Kidney epithelial cell (primary cell): ENCODE measurements around the gene DIAPH3. TPM values are rescaled to one million over a fixed set of nuclear protein-coding genes. Genes with fewer than 3 reads are reported as not detected.

Source experiments
- DNase-seq: peaks from one replicate; pipeline ENCODE4 v3.0.0-alpha.2; 2010; ENCODE audit warnings: low read depth
- H3K27me3 ChIP-seq: 2 replicates; pipeline ENCODE4 v1.6.0; 2011; ENCODE audit warnings: low read length; ENCODE audit not compliant: control insufficient read depth, insufficient read depth
- H3K36me3 ChIP-seq: 2 replicates; pipeline ENCODE4 v1.5.1; 2011; ENCODE audit warnings: low read length; ENCODE audit not compliant: control insufficient read depth, insufficient read depth
- H3K4me3 ChIP-seq: 2 replicates; pipeline ENCODE4 v1.5.1; 2011; ENCODE audit warnings: low read depth, mild to moderate bottlenecking, control low read depth, low read length
- CTCF ChIP-seq: IDR thresholded peaks from 2 replicates; pipeline ENCODE4 v1.5.1; 2011; ENCODE audit warnings: mild to moderate bottlenecking, moderate library complexity, low read length, control low read depth, inconsistent platforms; ENCODE audit not compliant: insufficient read depth, poor library complexity, severe bottlenecking
- total RNA-seq: library from RNA; depleted of rRNA; stranded (reverse); fragments of >200 nt; gene quantifications from 2 replicates; pipeline ENCODE4 v1.2.3, GENCODE V29; 2015

DIAPH3 gene
- total RNA-seq, 1 donor from 2014 or later: 7.5 TPM

DNA sequence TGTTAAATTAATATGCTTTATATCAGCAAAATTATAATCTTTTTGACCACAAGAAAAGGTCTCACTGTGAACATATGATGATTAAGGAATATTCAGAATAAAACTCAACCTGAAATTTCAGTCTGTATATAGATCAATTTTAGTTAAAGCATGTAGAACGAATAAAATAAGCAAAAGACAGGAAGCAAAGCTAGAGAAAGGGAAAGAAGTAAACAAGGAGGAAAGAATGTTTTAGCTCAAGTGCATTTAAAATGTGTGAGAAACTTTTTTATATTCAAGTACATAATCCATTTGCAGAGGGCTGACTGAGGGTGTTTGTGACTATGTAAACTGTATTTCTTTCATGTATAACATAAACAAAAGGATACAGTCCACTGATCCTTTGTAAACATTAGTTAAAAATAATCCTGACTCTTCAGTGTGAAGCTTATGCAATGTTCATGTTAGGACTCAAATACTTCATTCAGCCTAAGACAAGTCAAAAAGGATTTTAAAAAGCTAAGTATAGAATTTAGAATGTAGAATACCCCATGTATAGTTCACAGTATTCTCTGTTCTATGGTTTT, 472.1 kb downstream of the DIAPH3 start:
- TF ChIP-seq CTCF: no peak
- no peak for DNase-seq
- H3K36me3 ChIP-seq: no peaks in the 10 kb centered on the region

GRCh38 chr13:59690857-59691500, 472.7 kb downstream of the DIAPH3 start:
- no peaks in the 10 kb centered on the region for H3K27me3 ChIP-seq
- no peak for DNase-seq
- no peak for TF ChIP-seq CTCF

More for the DNA sequence above, 472.1 kb downstream of the DIAPH3 start:
- no peaks in the 10 kb centered on the region for H3K27me3 ChIP-seq
- H3K4me3 ChIP-seq: no peak overlapping the region

GRCh38 chr13:59689057-59689456, 474.7 kb downstream of the DIAPH3 start:
- DNase-seq: no peak
- TF ChIP-seq CTCF: no peak

More at GRCh38 chr13:59690857-59691500, 472.7 kb downstream of the DIAPH3 start:
- no peaks in the 10 kb centered on the region for H3K36me3 ChIP-seq
- H3K4me3 ChIP-seq: no peak overlapping the region

GRCh38 chr13:59686798-59687394, 476.8 kb downstream of the DIAPH3 start:
- TF ChIP-seq CTCF: no peak
- no peak for DNase-seq
- no peak overlapping the region for H3K4me3 ChIP-seq
- H3K27me3 ChIP-seq: no peaks in the 10 kb centered on the region
- no peaks in the 10 kb centered on the region for H3K36me3 ChIP-seq

More at GRCh38 chr13:59689057-59689456, 474.7 kb downstream of the DIAPH3 start:
- Histone ChIP-seq H3K36me3 (no peaks in the 10 kb centered on the region), H3K27me3 (no peaks in the 10 kb centered on the region), H3K4me3 (no peak overlapping the region)

DNA sequence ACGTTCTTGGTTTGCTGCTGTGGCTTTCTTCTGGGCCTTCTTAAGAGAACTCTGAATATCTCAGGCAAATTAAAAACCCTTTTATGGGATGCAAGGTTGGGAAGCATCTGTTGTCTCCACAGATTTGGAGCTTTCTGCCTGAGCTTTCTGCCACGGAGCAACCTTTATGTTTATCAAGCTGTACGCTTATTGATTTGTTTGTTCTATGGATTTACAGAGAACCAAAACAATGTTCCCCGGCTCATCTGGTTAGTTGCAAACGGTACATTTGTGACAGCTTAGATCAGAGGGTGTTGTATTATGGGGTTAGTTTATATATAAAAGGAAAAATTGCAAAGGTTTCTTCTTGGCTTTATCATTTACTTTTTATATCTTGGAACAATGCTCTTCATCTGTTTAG, 479.6 kb downstream of the DIAPH3 start:
- no peak for DNase-seq
- H3K36me3 ChIP-seq: no peaks in the 10 kb centered on the region
- no peak overlapping the region for H3K4me3 ChIP-seq
- TF ChIP-seq CTCF: no peak
- no peaks in the 10 kb centered on the region for H3K27me3 ChIP-seq
